SIG-M5 (cell line): ENCODE measurements around the gene DNPH1.

Experiments used
- DNase-seq: peaks from one replicate; lab custom pipeline; 2025; lab: John Stamatoyannopoulos, UW

The DNPH1 gene

GRCh38 chr6:43181621-43181941 is 47.7 kb downstream of the DNPH1 start:
- no peak for DNase-seq

GRCh38 chr6:43180985-43181384 is 48.3 kb downstream of the DNPH1 start:
- no peak for DNase-seq

- DNase-seq: no peak
Measured at GRCh38 chr6:43180058-43180457, 49.2 kb downstream of the DNPH1 start.

GRCh38 chr6:43178951-43179830 is 50.1 kb downstream of the DNPH1 start:
- no peak for DNase-seq

GRCh38 chr6:43178150-43178549 is 51.1 kb downstream of the DNPH1 start:
- DNase-seq: no peak

- no peak for DNase-seq
Measured at GRCh38 chr6:43176423-43176786, 52.9 kb downstream of the DNPH1 start.

- DNase-seq: no peak
Measured at GRCh38 chr6:43175676-43176422, 53.4 kb downstream of the DNPH1 start.
